GM23338 (cell line): ENCODE data around the gene B3GALNT2. TPM values are rescaled to one million over a fixed set of nuclear protein-coding genes. Genes with fewer than 3 reads are reported as not detected.

Experiments
- ATAC-seq: fragments of 200-7000 bp; cut with Tn5 transposase; 3 replicates; pipeline ENCODE4 v1.9.1; 2020
- DNase-seq: peaks from one replicate; pipeline ENCODE4 v3.0.0-alpha.2; 2015; ENCODE audit warnings: low spot score
- H2AFZ ChIP-seq: fragments of 200-600 bp; sonication (generic); 2 replicates; pipeline ENCODE4 v1.8.0; 2016; ENCODE audit warnings: antibody characterized with exemption, mild to moderate bottlenecking, moderate library complexity
- H3F3A ChIP-seq: fragments of 200-600 bp; sonication (generic); replicated peaks from 2 replicates; pipeline ENCODE4 v1.8.0; 2017; ENCODE audit warnings: antibody characterized with exemption, mixed run types, low read depth
- H3K27ac ChIP-seq: fragments of 200-600 bp; sonication (generic); 2 replicates; pipeline ENCODE4 v1.6.1; 2016; ENCODE audit warnings: low read depth
- H3K27me3 ChIP-seq: fragments of 200-600 bp; sonication (generic); 2 replicates; pipeline ENCODE4 v1.8.0; 2016; ENCODE audit warnings: mild to moderate bottlenecking, mixed run types, moderate library complexity; ENCODE audit not compliant: insufficient read depth
- H3K36me3 ChIP-seq: fragments of 200-600 bp; sonication (generic); 2 replicates; pipeline ENCODE4 v1.8.0; 2016; ENCODE audit warnings: mild to moderate bottlenecking; ENCODE audit not compliant: insufficient read depth
- H3K4me1 ChIP-seq: fragments of 200-600 bp; sonication (generic); 2 replicates; pipeline ENCODE4 v1.8.0; 2016; ENCODE audit warnings: mild to moderate bottlenecking, moderate library complexity; ENCODE audit not compliant: insufficient read depth
- H3K4me2 ChIP-seq: fragments of 200-600 bp; sonication (generic); 2 replicates; pipeline ENCODE4 v1.7.1; 2017; ENCODE audit warnings: mixed run types
- H3K4me3 ChIP-seq: fragments of 200-600 bp; sonication (generic); 2 replicates; pipeline ENCODE4 v1.6.1; 2016; ENCODE audit warnings: mixed run types
- H3K79me2 ChIP-seq: fragments of 200-600 bp; sonication (generic); replicated peaks from 2 replicates; pipeline ENCODE4 v1.8.0; 2017; ENCODE audit warnings: mild to moderate bottlenecking; ENCODE audit not compliant: insufficient read depth
- H3K9me2 ChIP-seq: fragments of 200-600 bp; sonication (generic); 2 replicates; pipeline ENCODE4 v1.8.0; 2017; ENCODE audit not compliant: insufficient read depth
- H4K20me1 ChIP-seq: fragments of 200-600 bp; sonication (generic); replicated peaks from 2 replicates; pipeline ENCODE4 v1.8.0; 2017; ENCODE audit warnings: mild to moderate bottlenecking; ENCODE audit not compliant: insufficient read depth
- H3K27ac Mint-ChIP-seq: 2 replicates; pipeline ENCODE4 v1.8.0; 2020; ENCODE audit warnings: inconsistent platforms, mild to moderate bottlenecking, moderate library complexity, mixed read lengths
- H3K27me3 Mint-ChIP-seq: 3 replicates; pipeline ENCODE4 v1.8.0; 2022; ENCODE audit warnings: low read depth, mild to moderate bottlenecking, moderate library complexity, mixed read lengths, inconsistent platforms; ENCODE audit not compliant: insufficient read depth, poor library complexity
- H3K36me3 Mint-ChIP-seq: 3 replicates; pipeline ENCODE4 v1.8.0; 2021; ENCODE audit warnings: low read depth, mild to moderate bottlenecking, inconsistent platforms, moderate library complexity, mixed read lengths
- H3K4me1 Mint-ChIP-seq: 3 replicates; pipeline ENCODE4 v1.8.0; 2020; ENCODE audit warnings: mild to moderate bottlenecking, inconsistent platforms, mixed read lengths
- H3K4me3 Mint-ChIP-seq: 3 replicates; pipeline ENCODE4 v1.8.0; 2021; ENCODE audit warnings: moderate library complexity, mild to moderate bottlenecking, inconsistent platforms, mixed read lengths
- H3K9me3 Mint-ChIP-seq: 3 replicates; pipeline ENCODE4 v1.8.0; 2020; ENCODE audit warnings: moderate library complexity, mild to moderate bottlenecking, inconsistent platforms, mixed read lengths
- CREB1 ChIP-seq: fragments of 250-450 bp; sonication (Bioruptor Pico); IDR thresholded peaks from 2 replicates; pipeline ENCODE4 v1.5.0; 2020; ENCODE audit warnings: low read depth, mild to moderate bottlenecking, moderate library complexity
- CTCF ChIP-seq, 2 experiments: fragments of 200-600 bp in 1 of 2; sonication (generic) in 1 of 2; conservative IDR thresholded peaks; 2 replicates each; pipeline versions ENCODE4 v1.5.1 to v1.6.1; 2016 to 2017; ENCODE audit warnings: antibody characterized with exemption in 2 of 2, low read depth in 2 of 2, mild to moderate bottlenecking in 2 of 2, moderate library complexity in 1 of 2
- EZH2 ChIP-seq: fragments of 200-600 bp; sonication (generic); IDR thresholded peaks from one replicate; pipeline ENCODE4 v1.8.0; 2017; ENCODE audit warnings: antibody characterized with exemption, mild to moderate bottlenecking, low read depth; ENCODE audit not compliant: unreplicated experiment
- EZH2phosphoT487 ChIP-seq: fragments of 200-600 bp; sonication (generic); IDR thresholded peaks from one replicate; pipeline ENCODE4 v1.8.1; 2018; ENCODE audit warnings: antibody characterized with exemption; ENCODE audit not compliant: unreplicated experiment
- NANOG ChIP-seq: IDR thresholded peaks from 2 replicates; pipeline ENCODE4 v1.6.1; 2016; ENCODE audit warnings: antibody characterized with exemption, borderline replicate concordance
- POLR2AphosphoS5 ChIP-seq: IDR thresholded peaks from 2 replicates; pipeline ENCODE4 v1.6.1; 2016; ENCODE audit warnings: antibody characterized with exemption, low read depth
- ZNF114 ChIP-seq: fragments of 250-450 bp; sonication (Bioruptor Pico); IDR thresholded peaks from 2 replicates; pipeline ENCODE4 v1.5.0; 2020; ENCODE audit warnings: mild to moderate bottlenecking, moderate library complexity
- ZNF462 ChIP-seq: fragments of 250-450 bp; sonication (Bioruptor Pico); IDR thresholded peaks from 2 replicates; pipeline ENCODE4 v1.5.0; 2020; ENCODE audit warnings: mild to moderate bottlenecking, moderate library complexity
- polyA plus RNA-seq: library from polyadenylated mRNA; unstranded; fragments of >200 nt; fragmentation: Nextera tagmentation; extraction: Ambion mirVana; gene quantifications from 2 replicates; pipeline ENCODE4 v1.2.1, GENCODE V29; 2016
- total RNA-seq: library from RNA; depleted of rRNA; stranded (reverse); fragments of >200 nt; shearing (Covaris generic); gene quantifications from 2 replicates; pipeline ENCODE4 v1.2.3, GENCODE V29; 2014
- TF ChIP-seq, protein P1 (sequence below): IDR thresholded peaks from 2 replicates; pipeline ENCODE4 v1.6.1; 2016; ENCODE audit warnings: antibody characterized with exemption

B3GALNT2 gene
- total and polyA plus RNA-seq, 2 experiments from 2014 or later, result 14.4 to 48.8 TPM

GRCh38 chr1:235491644-235492043 lies 12.6 kb downstream of the B3GALNT2 start (continued):
- TF ChIP-seq ZNF462 (CRISPR knock-in tag) (no peak), NANOG (no peak), EZH2 (no peak), ZNF114 (CRISPR knock-in tag) (no peak), CREB1 (CRISPR knock-in tag) (no peak), POLR2AphosphoS5 (no peak), CTCF (conservative IDR thresholded peaks at IDR 0.05; ENCODE audit: low read depth in 2 of 2) (no peak), EZH2phosphoT487 (no peak)

- Histone ChIP-seq H3K4me1 (no peaks in the 10 kb centered on the region), H3K9me2 (no peaks in the 10 kb centered on the region), H3K4me3 (no peak overlapping the region), H3K36me3 (peaks cover 11% of the 10 kb centered on the region; the same call in 1 of the 2 replicates), H3K79me2 (no peaks in the 10 kb centered on the region), H3F3A (no peaks in the 10 kb centered on the region), H3K27me3 (no peaks in the 10 kb centered on the region), H3K4me2 (no peak overlapping the region), H4K20me1 (0 out of 2 replicates have a peak, but pooled peaks cover 10% of the 10 kb centered on the region), H3K27ac (no peak overlapping the region), H2AFZ (no peak overlapping the region)
- Mint-ChIP-seq H3K9me3 (no peaks in the 10 kb centered on the region), H3K4me3 (no peak overlapping the region), H3K36me3 (peaks cover 39% of the 10 kb centered on the region), H3K4me1 (no peaks in the 10 kb centered on the region), H3K27ac (no peak overlapping the region), H3K27me3 (no peaks in the 10 kb centered on the region)
- no peak for TF ChIP-seq ZNF114 (CRISPR knock-in tag)
- TF ChIP-seq, protein P1, sequence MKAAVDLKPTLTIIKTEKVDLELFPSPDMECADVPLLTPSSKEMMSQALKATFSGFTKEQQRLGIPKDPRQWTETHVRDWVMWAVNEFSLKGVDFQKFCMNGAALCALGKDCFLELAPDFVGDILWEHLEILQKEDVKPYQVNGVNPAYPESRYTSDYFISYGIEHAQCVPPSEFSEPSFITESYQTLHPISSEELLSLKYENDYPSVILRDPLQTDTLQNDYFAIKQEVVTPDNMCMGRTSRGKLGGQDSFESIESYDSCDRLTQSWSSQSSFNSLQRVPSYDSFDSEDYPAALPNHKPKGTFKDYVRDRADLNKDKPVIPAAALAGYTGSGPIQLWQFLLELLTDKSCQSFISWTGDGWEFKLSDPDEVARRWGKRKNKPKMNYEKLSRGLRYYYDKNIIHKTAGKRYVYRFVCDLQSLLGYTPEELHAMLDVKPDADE, result no peak
- ATAC-seq (no peak), DNase-seq (no peak)
Measured at GRCh38 chr1:235486321-235486720, 17.9 kb downstream of the B3GALNT2 start.
